Measurements from ENCODE around the gene RAB30. TPM values are rescaled to one million over a fixed set of nuclear protein-coding genes. Genes with fewer than 3 reads are reported as not detected.

The RAB30 gene
- total RNA-seq, 1 donor from 2014 or later = 12.3 TPM

- Histone ChIP-seq H3K27me3 (no peaks in the 10 kb centered on the region), H3K27ac (no peak overlapping the region), H3F3A (ENCODE audit: low read depth) (no peaks in the 10 kb centered on the region), H4K20me1 (ENCODE audit: low read depth) (no peaks in the 10 kb centered on the region), H2AFZ (replicated peaks) (no peak overlapping the region), H3K9ac (no peak overlapping the region), H3K79me2 (ENCODE audit: low read depth) (no peaks in the 10 kb centered on the region), H3K4me1 (no peaks in the 10 kb centered on the region), H3K9me3 (ENCODE audit: low read depth) (no peaks in the 10 kb centered on the region), H3K4me3 (no peak overlapping the region), H3K4me2 (no peak overlapping the region), H3K36me3 (no peaks in the 10 kb centered on the region)
- H3K9me3 Mint-ChIP-seq = no peaks in the 10 kb centered on the region
- H3K4me3 Mint-ChIP-seq = no peak overlapping the region
- DNase-seq (ENCODE audit: low spot score) = no peak
- H3K36me3 Mint-ChIP-seq = no peaks in the 10 kb centered on the region
- H3K27ac Mint-ChIP-seq = peak overlapping the region; percentile 66
- peaks cover 3% of the 10 kb centered on the region for H3K4me1 Mint-ChIP-seq
- TF ChIP-seq EZH2 (IDR thresholded peaks at IDR 0.05) (no peak), EZH2phosphoT487 (IDR thresholded peaks at IDR 0.05) (no peak), CTCF (IDR thresholded peaks at IDR 0.05) (no peak)
- H3K27me3 Mint-ChIP-seq (ENCODE audit: insufficient read depth, low read depth) = peaks cover 4% of the 10 kb centered on the region
Observed at GRCh38 chr11:83092488-83093384, 21.0 kb upstream of the RAB30 start.

- Histone ChIP-seq H4K20me1 (ENCODE audit: low read depth) (peaks cover 8% of the 10 kb centered on the region), H2AFZ (replicated peaks) (no peak overlapping the region), H3K79me2 (ENCODE audit: low read depth) (no peaks in the 10 kb centered on the region), H3F3A (ENCODE audit: low read depth) (no peaks in the 10 kb centered on the region), H3K27me3 (no peaks in the 10 kb centered on the region), H3K27ac (no peak overlapping the region), H3K9me3 (ENCODE audit: low read depth) (no peaks in the 10 kb centered on the region), H3K36me3 (no peaks in the 10 kb centered on the region), H3K4me3 (no peak overlapping the region), H3K4me2 (no peak overlapping the region), H3K4me1 (no peaks in the 10 kb centered on the region), H3K9ac (no peak overlapping the region)
- no peaks in the 10 kb centered on the region for H3K36me3 Mint-ChIP-seq
- peaks cover 4% of the 10 kb centered on the region for H3K27me3 Mint-ChIP-seq (ENCODE audit: insufficient read depth, low read depth)
- H3K4me3 Mint-ChIP-seq = no peak overlapping the region
- H3K27ac Mint-ChIP-seq = no peak overlapping the region
- no peak for TF ChIP-seq EZH2 (IDR thresholded peaks at IDR 0.05)
- TF ChIP-seq EZH2phosphoT487 (IDR thresholded peaks at IDR 0.05) = no peak
- TF ChIP-seq CTCF (IDR thresholded peaks at IDR 0.05) = no peak
- no peak for DNase-seq (ENCODE audit: low spot score)
- H3K4me1 Mint-ChIP-seq = peaks cover 3% of the 10 kb centered on the region
- no peaks in the 10 kb centered on the region for H3K9me3 Mint-ChIP-seq
Observed at GRCh38 chr11:83088965-83089364, 17.3 kb upstream of the RAB30 start.

- Histone ChIP-seq H3F3A (ENCODE audit: low read depth) (no peaks in the 10 kb centered on the region), H3K36me3 (no peaks in the 10 kb centered on the region), H3K4me2 (no peak overlapping the region), H3K27me3 (no peaks in the 10 kb centered on the region), H3K9ac (no peak overlapping the region), H3K4me1 (no peaks in the 10 kb centered on the region), H2AFZ (replicated peaks) (no peak overlapping the region), H4K20me1 (ENCODE audit: low read depth) (peaks cover 8% of the 10 kb centered on the region), H3K79me2 (ENCODE audit: low read depth) (no peaks in the 10 kb centered on the region), H3K4me3 (no peak overlapping the region), H3K27ac (no peak overlapping the region), H3K9me3 (ENCODE audit: low read depth) (no peaks in the 10 kb centered on the region)
- peaks cover 4% of the 10 kb centered on the region for H3K27me3 Mint-ChIP-seq (ENCODE audit: insufficient read depth, low read depth)
- TF ChIP-seq EZH2phosphoT487 (IDR thresholded peaks at IDR 0.05) (no peak), EZH2 (IDR thresholded peaks at IDR 0.05) (no peak)
- peaks cover 5% of the 10 kb centered on the region for H3K36me3 Mint-ChIP-seq
- no peaks in the 10 kb centered on the region for H3K4me1 Mint-ChIP-seq
- no peaks in the 10 kb centered on the region for H3K9me3 Mint-ChIP-seq
- H3K27ac Mint-ChIP-seq = no peak overlapping the region
- DNase-seq (ENCODE audit: low spot score) = no peak
- H3K4me3 Mint-ChIP-seq = no peak overlapping the region
Observed at GRCh38 chr11:83087035-83087434, 15.3 kb upstream of the RAB30 start.

- no peaks in the 10 kb centered on the region for H3K9me3 ChIP-seq (ENCODE audit: low read depth)
- no peaks in the 10 kb centered on the region for H3K27me3 ChIP-seq
- no peaks in the 10 kb centered on the region for H3K4me1 ChIP-seq
- peaks cover 10% of the 10 kb centered on the region for H4K20me1 ChIP-seq (ENCODE audit: low read depth)
- no peak overlapping the region for H3K27ac ChIP-seq
- Mint-ChIP-seq H3K9me3 (no peaks in the 10 kb centered on the region), H3K36me3 (peaks cover 15% of the 10 kb centered on the region), H3K4me3 (no peak overlapping the region), H3K27me3 (ENCODE audit: insufficient read depth, low read depth) (no peaks in the 10 kb centered on the region), H3K4me1 (no peaks in the 10 kb centered on the region), H3K27ac (no peak overlapping the region)
- no peak for DNase-seq (ENCODE audit: low spot score)
- H3K36me3 ChIP-seq = no peaks in the 10 kb centered on the region
- peaks cover 10% of the 10 kb centered on the region for H3F3A ChIP-seq (ENCODE audit: low read depth)
- H3K9ac ChIP-seq = no peak overlapping the region
- no peak overlapping the region for H2AFZ ChIP-seq (replicated peaks)
- no peak overlapping the region for H3K4me2 ChIP-seq
- peaks cover 13% of the 10 kb centered on the region for H3K79me2 ChIP-seq (ENCODE audit: low read depth)
- TF ChIP-seq CTCF (IDR thresholded peaks at IDR 0.05) (no peak), EZH2 (IDR thresholded peaks at IDR 0.05) (no peak), EZH2phosphoT487 (IDR thresholded peaks at IDR 0.05) (no peak)
- no peak overlapping the region for H3K4me3 ChIP-seq
Observed at GRCh38 chr11:83079820-83080219, 8.1 kb upstream of the RAB30 start.

Data from neural progenitor cell (in vitro differentiated cells).